Mesendoderm (in vitro differentiated cells): ENCODE data around the gene AKR1C1.
A peak's percentile ranks its signal among the peaks of the same experiment; 100 is the strongest.
"Not testable (repeated sequence)": the region's sequence is repeated elsewhere in the genome, so short reads cannot be mapped to it uniquely, and the experiment has no call there.

Experiments
- DNase-seq: peaks from one replicate; pipeline ENCODE4 v3.0.0; 2013
- H2AK5ac ChIP-seq: 2 replicates; pipeline ENCODE4 v1.6.1; 2013; ENCODE audit warnings: low read length, inconsistent platforms
- H2BK120ac ChIP-seq: 2 replicates; pipeline ENCODE4 v1.6.1; 2013; ENCODE audit warnings: low read depth, mild to moderate bottlenecking, low read length, moderate library complexity, mixed read lengths
- H2BK15ac ChIP-seq: replicated peaks from 2 replicates; pipeline ENCODE4 v1.6.1; 2013; ENCODE audit warnings: low read depth, mild to moderate bottlenecking, moderate library complexity
- H2BK5ac ChIP-seq: 2 replicates; pipeline ENCODE4 v1.6.1; 2013; ENCODE audit warnings: low read length, inconsistent platforms
- H3K18ac ChIP-seq: 2 replicates; pipeline ENCODE4 v1.6.1; 2013; ENCODE audit warnings: mild to moderate bottlenecking, low read length, mixed read lengths
- H3K23ac ChIP-seq: one replicate; pipeline ENCODE4 v1.6.1; 2013; ENCODE audit warnings: low read length
- H3K27ac ChIP-seq: 2 replicates; pipeline ENCODE4 v1.5.1; 2013; ENCODE audit warnings: low read depth, mild to moderate bottlenecking, inconsistent platforms, low read length, moderate library complexity
- H3K27me3 ChIP-seq: 2 replicates; pipeline ENCODE4 v1.6.1; 2013; ENCODE audit warnings: low read length, control low read depth, mild to moderate bottlenecking, inconsistent platforms; ENCODE audit not compliant: insufficient read depth, poor library complexity
- H3K36me3 ChIP-seq: 2 replicates; pipeline ENCODE4 v1.6.1; 2013; ENCODE audit warnings: low read length, inconsistent platforms; ENCODE audit not compliant: control insufficient read depth, insufficient read depth
- H3K4ac ChIP-seq: one replicate; pipeline ENCODE4 v1.6.1; 2013; ENCODE audit warnings: low read depth, mild to moderate bottlenecking, low read length, moderate library complexity
- H3K4me1 ChIP-seq: 2 replicates; pipeline ENCODE4 v1.6.1; 2013; ENCODE audit warnings: low read depth, low read length, inconsistent platforms; ENCODE audit not compliant: control insufficient read depth
- H3K4me2 ChIP-seq: 2 replicates; pipeline ENCODE4 v1.6.1; 2013; ENCODE audit warnings: low read length
- H3K4me3 ChIP-seq: 2 replicates; pipeline ENCODE4 v1.5.1; 2013; ENCODE audit warnings: mild to moderate bottlenecking, low read length
- H3K56ac ChIP-seq: one replicate; pipeline ENCODE4 v1.6.1; 2013; ENCODE audit warnings: low read length
- H3K79me1 ChIP-seq: 2 replicates; pipeline ENCODE4 v1.6.1; 2013; ENCODE audit warnings: low read length, inconsistent platforms
- H3K79me2 ChIP-seq: 2 replicates; pipeline ENCODE4 v1.6.1; 2013; ENCODE audit warnings: mild to moderate bottlenecking, low read length; ENCODE audit not compliant: control insufficient read depth, insufficient read depth
- H3K9ac ChIP-seq: 2 replicates; pipeline ENCODE4 v1.6.1; 2013; ENCODE audit warnings: low read length, inconsistent platforms
- H4K5ac ChIP-seq: one replicate; pipeline ENCODE4 v1.6.1; 2013; ENCODE audit warnings: low read length
- H4K8ac ChIP-seq: one replicate; pipeline ENCODE4 v1.6.1; 2013; ENCODE audit warnings: low read depth, mild to moderate bottlenecking, control low read depth, low read length, moderate library complexity
- WGBS: extraction: QIAGEN DNeasy Blood & Tissue Kit; methylation state at CpG from one replicate; pipeline ENCODE4 v1.1.7; 2013; ENCODE audit warnings: low lambda C conversion rate, missing lambda C conversion rate; ENCODE audit not compliant: insufficient coverage; ENCODE audit errors: extremely low coverage; 5-methylcytosine and 5-hydroxymethylcytosine counted together

The AKR1C1 gene

DNA sequence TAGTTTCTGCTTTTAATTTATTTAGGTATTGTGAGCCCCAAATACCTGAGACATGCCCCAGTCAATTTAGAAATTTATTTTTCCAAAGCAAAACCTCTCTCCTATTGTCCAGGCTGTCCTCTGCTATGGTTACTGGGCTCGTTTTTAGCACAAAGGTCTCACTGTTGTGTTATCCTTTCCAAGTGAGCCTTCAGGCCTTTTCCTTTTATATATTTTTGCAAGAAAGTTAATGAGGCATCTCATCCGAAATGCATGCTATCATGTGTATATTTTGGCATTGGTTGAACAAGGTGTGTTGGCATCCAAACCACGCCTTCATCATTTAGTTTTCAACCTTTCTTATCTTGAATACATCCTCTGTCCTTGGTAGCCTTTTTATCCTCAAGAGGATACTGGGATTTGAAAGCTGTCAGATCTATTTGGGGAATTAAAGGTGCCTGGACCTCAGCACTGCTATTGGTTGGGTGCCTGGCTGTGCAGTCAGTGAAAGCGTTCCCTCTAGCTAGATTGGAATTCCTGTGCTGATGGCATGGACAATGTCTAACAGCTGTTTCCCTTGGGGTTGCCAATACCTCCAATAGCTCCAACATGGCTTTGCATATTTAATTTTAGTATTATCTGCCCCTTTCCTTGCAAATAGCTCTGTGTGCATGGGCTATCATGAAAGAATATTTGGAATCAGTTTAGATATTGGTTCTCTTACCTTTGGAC lies 51.1 kb downstream of the AKR1C1 start:
- H3K4ac ChIP-seq, DNase-seq, H3K4me1 ChIP-seq, H3K27me3 ChIP-seq, H2AK5ac ChIP-seq, H3K56ac ChIP-seq, H3K4me3 ChIP-seq, H2BK120ac ChIP-seq, H2BK15ac ChIP-seq, H3K27ac ChIP-seq, H3K79me1 ChIP-seq, H3K9ac ChIP-seq, H3K79me2 ChIP-seq, H4K5ac ChIP-seq, H4K8ac ChIP-seq, H3K18ac ChIP-seq, H3K36me3 ChIP-seq, H3K23ac ChIP-seq, H2BK5ac ChIP-seq, H3K4me2 ChIP-seq: not testable (repeated sequence)
- WGBS = no CpG with 5 or more reads among the region's 4 CpGs

DNA sequence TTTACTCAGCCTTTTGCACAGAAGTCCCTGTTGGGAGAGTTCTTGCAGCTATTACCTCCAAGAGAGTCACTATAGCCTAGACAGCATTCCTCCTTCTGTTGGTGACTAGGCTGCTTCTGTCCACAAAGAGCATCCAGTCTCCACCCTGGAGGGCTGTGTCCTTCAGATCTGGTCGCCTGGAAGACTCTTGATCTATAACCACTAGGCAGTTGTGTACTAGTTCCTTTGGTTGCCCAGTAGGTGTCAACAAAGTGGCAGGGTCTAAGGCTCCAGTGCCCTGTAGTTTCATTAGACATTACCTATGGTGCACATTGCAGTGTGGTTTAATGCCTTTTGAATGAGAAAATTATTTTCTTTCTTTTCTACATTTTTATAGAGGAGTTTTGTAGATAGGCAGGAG lies 51.7 kb downstream of the AKR1C1 start:
- Histone ChIP-seq H3K56ac (no peak overlapping the region), H3K79me2 (no peaks in the 10 kb centered on the region), H3K23ac (no peak overlapping the region), H3K18ac (no peak overlapping the region), H4K8ac (no peak overlapping the region), H3K27me3 (no peaks in the 10 kb centered on the region), H2BK5ac (no peak overlapping the region), H4K5ac (no peak overlapping the region), H3K4me3 (no peak overlapping the region), H2AK5ac (no peak overlapping the region), H3K9ac (no peak overlapping the region), H3K79me1 (no peaks in the 10 kb centered on the region), H3K4me1 (no peaks in the 10 kb centered on the region), H3K4me2 (no peak overlapping the region), H3K27ac (no peak overlapping the region), H2BK15ac (no peak overlapping the region), H3K36me3 (no peaks in the 10 kb centered on the region), H2BK120ac (no peak overlapping the region), H3K4ac (no peak overlapping the region)
- DNase-seq = peak; percentile 11
- no CpG with 5 or more reads among the region's 1 CpG for WGBS

DNA sequence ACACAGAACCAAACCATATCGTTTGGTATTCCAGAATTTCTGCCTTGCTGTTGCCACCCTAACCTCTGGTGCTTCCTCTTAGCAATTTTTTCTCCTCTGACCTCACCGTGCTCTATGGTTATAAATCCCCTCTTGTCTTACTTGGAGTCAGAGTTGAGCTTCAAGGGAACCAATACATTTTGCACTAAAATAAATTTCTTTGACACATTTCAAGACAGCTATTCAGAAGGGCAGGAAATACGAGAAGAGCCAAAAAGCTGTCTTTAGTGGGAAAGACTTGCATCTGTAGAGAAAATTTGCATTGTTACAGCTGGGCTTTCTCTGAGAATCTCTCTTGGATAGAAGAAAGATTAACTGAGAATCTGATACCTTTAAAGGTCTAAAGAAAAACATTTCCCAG lies 54.9 kb downstream of the AKR1C1 start:
- H3K4ac ChIP-seq = no peak overlapping the region
- H3K4me1 ChIP-seq = no peaks in the 10 kb centered on the region

DNA sequence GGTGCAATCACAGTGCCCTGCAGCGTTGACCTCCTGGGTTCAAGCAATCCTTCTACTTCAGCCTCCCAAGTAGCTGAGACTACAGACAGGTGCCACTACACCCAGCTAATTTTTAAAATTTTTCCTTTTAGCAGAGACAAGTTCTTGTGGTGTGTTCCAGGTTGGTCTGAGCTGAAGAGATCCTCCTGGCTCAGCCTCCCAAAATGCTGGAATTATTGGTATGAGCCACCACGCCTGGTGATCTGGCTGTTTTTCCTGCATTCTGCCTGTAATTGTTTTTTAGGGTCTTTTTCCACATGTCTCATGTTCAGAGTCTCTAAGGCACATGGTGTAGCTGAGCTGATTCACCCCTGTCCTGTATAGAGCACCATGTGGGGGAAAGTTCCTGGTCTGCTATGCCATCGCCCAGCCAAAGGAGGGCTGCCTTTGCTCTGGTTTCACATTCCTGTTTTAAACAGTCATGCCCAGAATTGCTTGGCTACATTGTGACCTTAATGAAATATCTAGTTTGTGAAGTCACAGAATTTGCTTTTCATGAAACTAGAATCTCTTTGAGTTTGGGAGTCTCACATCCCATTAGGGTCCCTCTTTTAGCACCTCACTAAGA lies 55.6 kb downstream of the AKR1C1 start:
- peak; percentile 34 for DNase-seq
- not testable (repeated sequence) for H2BK120ac ChIP-seq

More for the DNA sequence above, 54.9 kb downstream of the AKR1C1 start:
- Histone ChIP-seq H2BK120ac (no peak overlapping the region), H2AK5ac (no peak overlapping the region), H2BK15ac (no peak overlapping the region), H4K5ac (no peak overlapping the region), H4K8ac (no peak overlapping the region), H3K23ac (no peak overlapping the region), H3K56ac (no peak overlapping the region), H3K18ac (no peak overlapping the region), H3K27ac (no peak overlapping the region), H3K4me3 (no peak overlapping the region), H3K4me2 (no peak overlapping the region), H3K79me2 (no peaks in the 10 kb centered on the region), H3K9ac (no peak overlapping the region), H3K36me3 (no peaks in the 10 kb centered on the region), H3K79me1 (no peaks in the 10 kb centered on the region), H2BK5ac (no peak overlapping the region), H3K27me3 (no peaks in the 10 kb centered on the region)
- DNase-seq = no peak
- WGBS = no CpG with 5 or more reads among the region's 3 CpGs

DNA sequence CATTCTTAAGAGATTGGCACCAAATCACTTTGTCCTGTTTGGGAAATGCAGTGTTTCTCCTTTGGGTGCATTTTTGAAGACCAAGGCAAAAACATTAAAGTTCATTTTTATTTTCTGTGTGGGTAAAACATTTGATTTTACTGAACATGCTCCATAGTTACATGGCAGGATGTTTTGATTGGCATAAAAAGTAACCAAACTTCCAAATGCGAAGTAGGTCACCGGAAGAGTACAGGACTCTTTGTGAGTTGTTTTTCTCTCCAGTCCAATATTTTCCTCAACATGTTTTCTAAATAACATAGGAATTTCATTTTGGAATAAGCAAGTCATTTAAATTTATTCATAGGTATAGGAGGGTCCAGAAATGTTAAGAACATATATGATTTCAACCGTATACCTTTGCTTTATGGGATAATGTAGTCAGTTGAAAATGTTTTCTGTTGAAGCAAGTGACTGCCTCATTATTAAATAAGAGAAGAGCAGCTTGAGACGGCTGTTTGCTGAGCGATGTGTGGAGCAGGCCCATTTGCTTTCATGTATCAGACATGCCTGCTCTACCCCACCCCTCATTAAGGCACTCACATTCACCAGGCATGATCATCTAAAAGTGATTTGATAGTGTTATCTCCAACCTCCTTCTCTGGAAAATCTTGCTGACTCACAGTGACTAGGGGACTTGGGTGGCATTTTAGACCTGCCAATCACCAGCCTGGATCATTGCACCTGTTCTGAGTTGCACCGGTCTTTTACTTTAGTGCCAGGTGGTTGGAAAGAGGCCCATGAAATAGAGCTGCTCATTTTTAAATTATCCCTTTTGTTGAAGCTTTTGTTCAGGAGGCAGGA lies 56.8 kb downstream of the AKR1C1 start:
- H2BK15ac ChIP-seq, H3K4me1 ChIP-seq, H4K5ac ChIP-seq, H3K56ac ChIP-seq, H2BK5ac ChIP-seq, H2BK120ac ChIP-seq, H3K4ac ChIP-seq, H3K79me1 ChIP-seq, H3K27ac ChIP-seq, H3K23ac ChIP-seq, H4K8ac ChIP-seq, H3K27me3 ChIP-seq, H3K36me3 ChIP-seq, H3K79me2 ChIP-seq, H3K18ac ChIP-seq, H3K4me3 ChIP-seq, H3K9ac ChIP-seq, H2AK5ac ChIP-seq, H3K4me2 ChIP-seq: not testable (repeated sequence)
- WGBS = no CpG with 5 or more reads among the region's 6 CpGs
- DNase-seq = peak; percentile 43

More for the DNA sequence above, 55.6 kb downstream of the AKR1C1 start:
- not testable (repeated sequence) for H3K4ac ChIP-seq, H3K4me1 ChIP-seq, H3K27ac ChIP-seq, H4K8ac ChIP-seq, H3K79me2 ChIP-seq, H3K36me3 ChIP-seq, H3K23ac ChIP-seq, H3K56ac ChIP-seq, H3K4me3 ChIP-seq, H3K4me2 ChIP-seq, H3K79me1 ChIP-seq, H3K18ac ChIP-seq, H3K27me3 ChIP-seq, H2BK15ac ChIP-seq, H3K9ac ChIP-seq, H2BK5ac ChIP-seq, H2AK5ac ChIP-seq, H4K5ac ChIP-seq
- WGBS = no CpG with 5 or more reads among the region's 3 CpGs
